GM23338 (cell line): Measurements from ENCODE around the gene PPP2CA. TPM values are rescaled to one million over a fixed set of nuclear protein-coding genes. Genes with fewer than 3 reads are reported as not detected.

Source experiments
- ATAC-seq: fragments of 200-7000 bp; cut with Tn5 transposase; 3 replicates; pipeline ENCODE4 v1.9.1; 2020
- DNase-seq: peaks from one replicate; pipeline ENCODE4 v3.0.0-alpha.2; 2015; ENCODE audit warnings: low spot score
- H2AFZ ChIP-seq: fragments of 200-600 bp; sonication (generic); 2 replicates; pipeline ENCODE4 v1.8.0; 2016; ENCODE audit warnings: antibody characterized with exemption, mild to moderate bottlenecking, moderate library complexity
- H3F3A ChIP-seq: fragments of 200-600 bp; sonication (generic); replicated peaks from 2 replicates; pipeline ENCODE4 v1.8.0; 2017; ENCODE audit warnings: antibody characterized with exemption, mixed run types, low read depth
- H3K27ac ChIP-seq: fragments of 200-600 bp; sonication (generic); 2 replicates; pipeline ENCODE4 v1.6.1; 2016; ENCODE audit warnings: low read depth
- H3K27me3 ChIP-seq: fragments of 200-600 bp; sonication (generic); 2 replicates; pipeline ENCODE4 v1.8.0; 2016; ENCODE audit warnings: mild to moderate bottlenecking, mixed run types, moderate library complexity; ENCODE audit not compliant: insufficient read depth
- H3K36me3 ChIP-seq: fragments of 200-600 bp; sonication (generic); 2 replicates; pipeline ENCODE4 v1.8.0; 2016; ENCODE audit warnings: mild to moderate bottlenecking; ENCODE audit not compliant: insufficient read depth
- H3K4me1 ChIP-seq: fragments of 200-600 bp; sonication (generic); 2 replicates; pipeline ENCODE4 v1.8.0; 2016; ENCODE audit warnings: mild to moderate bottlenecking, moderate library complexity; ENCODE audit not compliant: insufficient read depth
- H3K4me2 ChIP-seq: fragments of 200-600 bp; sonication (generic); 2 replicates; pipeline ENCODE4 v1.7.1; 2017; ENCODE audit warnings: mixed run types
- H3K4me3 ChIP-seq: fragments of 200-600 bp; sonication (generic); 2 replicates; pipeline ENCODE4 v1.6.1; 2016; ENCODE audit warnings: mixed run types
- H3K79me2 ChIP-seq: fragments of 200-600 bp; sonication (generic); replicated peaks from 2 replicates; pipeline ENCODE4 v1.8.0; 2017; ENCODE audit warnings: mild to moderate bottlenecking; ENCODE audit not compliant: insufficient read depth
- H3K9me2 ChIP-seq: fragments of 200-600 bp; sonication (generic); 2 replicates; pipeline ENCODE4 v1.8.0; 2017; ENCODE audit not compliant: insufficient read depth
- H4K20me1 ChIP-seq: fragments of 200-600 bp; sonication (generic); replicated peaks from 2 replicates; pipeline ENCODE4 v1.8.0; 2017; ENCODE audit warnings: mild to moderate bottlenecking; ENCODE audit not compliant: insufficient read depth
- H3K27ac Mint-ChIP-seq: 2 replicates; pipeline ENCODE4 v1.8.0; 2020; ENCODE audit warnings: inconsistent platforms, mild to moderate bottlenecking, moderate library complexity, mixed read lengths
- H3K27me3 Mint-ChIP-seq: 3 replicates; pipeline ENCODE4 v1.8.0; 2022; ENCODE audit warnings: low read depth, mild to moderate bottlenecking, moderate library complexity, mixed read lengths, inconsistent platforms; ENCODE audit not compliant: insufficient read depth, poor library complexity
- H3K36me3 Mint-ChIP-seq: 3 replicates; pipeline ENCODE4 v1.8.0; 2021; ENCODE audit warnings: low read depth, mild to moderate bottlenecking, inconsistent platforms, moderate library complexity, mixed read lengths
- H3K4me1 Mint-ChIP-seq: 3 replicates; pipeline ENCODE4 v1.8.0; 2020; ENCODE audit warnings: mild to moderate bottlenecking, inconsistent platforms, mixed read lengths
- H3K4me3 Mint-ChIP-seq: 3 replicates; pipeline ENCODE4 v1.8.0; 2021; ENCODE audit warnings: moderate library complexity, mild to moderate bottlenecking, inconsistent platforms, mixed read lengths
- H3K9me3 Mint-ChIP-seq: 3 replicates; pipeline ENCODE4 v1.8.0; 2020; ENCODE audit warnings: moderate library complexity, mild to moderate bottlenecking, inconsistent platforms, mixed read lengths
- CREB1 ChIP-seq: fragments of 250-450 bp; sonication (Bioruptor Pico); IDR thresholded peaks from 2 replicates; pipeline ENCODE4 v1.5.0; 2020; ENCODE audit warnings: low read depth, mild to moderate bottlenecking, moderate library complexity
- CTCF ChIP-seq, 2 experiments: fragments of 200-600 bp in 1 of 2; sonication (generic) in 1 of 2; conservative IDR thresholded peaks; 2 replicates each; pipeline versions ENCODE4 v1.5.1 to v1.6.1; 2016 to 2017; ENCODE audit warnings: antibody characterized with exemption in 2 of 2, low read depth in 2 of 2, mild to moderate bottlenecking in 2 of 2, moderate library complexity in 1 of 2
- ETS1 ChIP-seq: IDR thresholded peaks from 2 replicates; pipeline ENCODE4 v1.6.1; 2016; ENCODE audit warnings: antibody characterized with exemption
- EZH2phosphoT487 ChIP-seq: fragments of 200-600 bp; sonication (generic); IDR thresholded peaks from one replicate; pipeline ENCODE4 v1.8.1; 2018; ENCODE audit warnings: antibody characterized with exemption; ENCODE audit not compliant: unreplicated experiment
- JUNB ChIP-seq: IDR thresholded peaks from one replicate; pipeline ENCODE4 v1.6.1; 2016; ENCODE audit warnings: antibody characterized with exemption; ENCODE audit not compliant: unreplicated experiment
- POLR2AphosphoS5 ChIP-seq: IDR thresholded peaks from 2 replicates; pipeline ENCODE4 v1.6.1; 2016; ENCODE audit warnings: antibody characterized with exemption, low read depth
- STAT1 ChIP-seq: IDR thresholded peaks from one replicate; pipeline ENCODE4 v1.6.1; 2016; ENCODE audit warnings: antibody characterized with exemption; ENCODE audit not compliant: unreplicated experiment
- ZNF331 ChIP-seq: fragments of 250-450 bp; sonication (Bioruptor Pico); IDR thresholded peaks from 2 replicates; pipeline ENCODE4 v1.5.0; 2020; ENCODE audit warnings: low read depth, mild to moderate bottlenecking, moderate library complexity
- polyA plus RNA-seq: library from polyadenylated mRNA; unstranded; fragments of >200 nt; fragmentation: Nextera tagmentation; extraction: Ambion mirVana; gene quantifications from 2 replicates; pipeline ENCODE4 v1.2.1, GENCODE V29; 2016
- total RNA-seq: library from RNA; depleted of rRNA; stranded (reverse); fragments of >200 nt; shearing (Covaris generic); gene quantifications from 2 replicates; pipeline ENCODE4 v1.2.3, GENCODE V29; 2014
- TF ChIP-seq, protein P1 (sequence below): IDR thresholded peaks from one replicate; pipeline ENCODE4 v1.6.1; 2018; ENCODE audit warnings: antibody characterized with exemption; ENCODE audit not compliant: unreplicated experiment

The PPP2CA gene
- total and polyA plus RNA-seq, 2 experiments from 2014 or later = 131 to 316 TPM

GRCh38 chr5:134174841-134175839 lies 50.7 kb downstream of the PPP2CA start:
- Histone ChIP-seq H3K79me2 (peaks cover 64% of the 10 kb centered on the region), H3K4me2 (peak overlapping the region; percentile 80), H3K27ac (0 out of 2 replicates have a peak overlapping the region, but pooled peaks have one; percentile 98), H3K4me3 (peak overlapping the region; percentile 81), H3K4me1 (peaks cover 20% of the 10 kb centered on the region), H3K36me3 (peaks cover 25% of the 10 kb centered on the region), H3F3A (0 out of 2 replicates have a peak, but pooled peaks cover 4% of the 10 kb centered on the region), H2AFZ (no peak overlapping the region), H3K9me2 (no peaks in the 10 kb centered on the region), H3K27me3 (no peaks in the 10 kb centered on the region), H4K20me1 (peaks cover 36% of the 10 kb centered on the region)
- TF ChIP-seq ETS1 (no peak), ZNF331 (CRISPR knock-in tag) (no peak), JUNB (no peak), EZH2phosphoT487 (no peak), CREB1 (no peak), STAT1 (no peak)
- TF ChIP-seq, protein P1, sequence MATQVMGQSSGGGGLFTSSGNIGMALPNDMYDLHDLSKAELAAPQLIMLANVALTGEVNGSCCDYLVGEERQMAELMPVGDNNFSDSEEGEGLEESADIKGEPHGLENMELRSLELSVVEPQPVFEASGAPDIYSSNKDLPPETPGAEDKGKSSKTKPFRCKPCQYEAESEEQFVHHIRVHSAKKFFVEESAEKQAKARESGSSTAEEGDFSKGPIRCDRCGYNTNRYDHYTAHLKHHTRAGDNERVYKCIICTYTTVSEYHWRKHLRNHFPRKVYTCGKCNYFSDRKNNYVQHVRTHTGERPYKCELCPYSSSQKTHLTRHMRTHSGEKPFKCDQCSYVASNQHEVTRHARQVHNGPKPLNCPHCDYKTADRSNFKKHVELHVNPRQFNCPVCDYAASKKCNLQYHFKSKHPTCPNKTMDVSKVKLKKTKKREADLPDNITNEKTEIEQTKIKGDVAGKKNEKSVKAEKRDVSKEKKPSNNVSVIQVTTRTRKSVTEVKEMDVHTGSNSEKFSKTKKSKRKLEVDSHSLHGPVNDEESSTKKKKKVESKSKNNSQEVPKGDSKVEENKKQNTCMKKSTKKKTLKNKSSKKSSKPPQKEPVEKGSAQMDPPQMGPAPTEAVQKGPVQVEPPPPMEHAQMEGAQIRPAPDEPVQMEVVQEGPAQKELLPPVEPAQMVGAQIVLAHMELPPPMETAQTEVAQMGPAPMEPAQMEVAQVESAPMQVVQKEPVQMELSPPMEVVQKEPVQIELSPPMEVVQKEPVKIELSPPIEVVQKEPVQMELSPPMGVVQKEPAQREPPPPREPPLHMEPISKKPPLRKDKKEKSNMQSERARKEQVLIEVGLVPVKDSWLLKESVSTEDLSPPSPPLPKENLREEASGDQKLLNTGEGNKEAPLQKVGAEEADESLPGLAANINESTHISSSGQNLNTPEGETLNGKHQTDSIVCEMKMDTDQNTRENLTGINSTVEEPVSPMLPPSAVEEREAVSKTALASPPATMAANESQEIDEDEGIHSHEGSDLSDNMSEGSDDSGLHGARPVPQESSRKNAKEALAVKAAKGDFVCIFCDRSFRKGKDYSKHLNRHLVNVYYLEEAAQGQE = no peak
- DNase-seq = peak; percentile 24
- Mint-ChIP-seq H3K27me3 (peaks cover 7% of the 10 kb centered on the region), H3K4me1 (peaks cover 13% of the 10 kb centered on the region; the same call in 2 of the 3 replicates), H3K27ac (no peak overlapping the region), H3K4me3 (peak overlapping the region; percentile 98), H3K36me3 (peaks cover 33% of the 10 kb centered on the region), H3K9me3 (no peaks in the 10 kb centered on the region)
- no peak for ATAC-seq

- no peak overlapping the region for H3K4me3 Mint-ChIP-seq
- peaks cover 13% of the 10 kb centered on the region for H3K4me1 ChIP-seq
Observed at GRCh38 chr5:134171972-134172371, 53.9 kb downstream of the PPP2CA start.

More at GRCh38 chr5:134171972-134172371, 53.9 kb downstream of the PPP2CA start:
- H3K9me2 ChIP-seq = no peaks in the 10 kb centered on the region
- H3K79me2 ChIP-seq = peaks cover 89% of the 10 kb centered on the region
- TF ChIP-seq POLR2AphosphoS5 (no peak), CTCF (conservative IDR thresholded peaks at IDR 0.05; ENCODE audit: low read depth in 2 of 2) (peak in 1 of 2 experiments; percentile 18; a peak in 1 of 4 replicates)
- DNase-seq (no peak), ATAC-seq (no peak)
- H3K27ac ChIP-seq = no peak overlapping the region
- H3K9me3 Mint-ChIP-seq = no peaks in the 10 kb centered on the region
- peaks cover 9% of the 10 kb centered on the region; the same call in 2 of the 3 replicates for H3K4me1 Mint-ChIP-seq
- peaks cover 58% of the 10 kb centered on the region for H4K20me1 ChIP-seq
- peaks cover 25% of the 10 kb centered on the region for H3K36me3 ChIP-seq
- peaks cover 7% of the 10 kb centered on the region for H3K27me3 Mint-ChIP-seq
- no peak overlapping the region for H2AFZ ChIP-seq
- H3K4me2 ChIP-seq = no peak overlapping the region
- H3K27me3 ChIP-seq = no peaks in the 10 kb centered on the region
- no peak overlapping the region for H3K4me3 ChIP-seq
- H3K36me3 Mint-ChIP-seq = peaks cover 56% of the 10 kb centered on the region
- H3K27ac Mint-ChIP-seq = no peak overlapping the region
- 0 out of 2 replicates have a peak, but pooled peaks cover 4% of the 10 kb centered on the region for H3F3A ChIP-seq
